ENCODE data around the gene TMEM179B.
"Not testable (repeated sequence)": the region's sequence is repeated elsewhere in the genome, so short reads cannot be mapped to it uniquely, and the experiment has no call there.

Gene TMEM179B

DNA sequence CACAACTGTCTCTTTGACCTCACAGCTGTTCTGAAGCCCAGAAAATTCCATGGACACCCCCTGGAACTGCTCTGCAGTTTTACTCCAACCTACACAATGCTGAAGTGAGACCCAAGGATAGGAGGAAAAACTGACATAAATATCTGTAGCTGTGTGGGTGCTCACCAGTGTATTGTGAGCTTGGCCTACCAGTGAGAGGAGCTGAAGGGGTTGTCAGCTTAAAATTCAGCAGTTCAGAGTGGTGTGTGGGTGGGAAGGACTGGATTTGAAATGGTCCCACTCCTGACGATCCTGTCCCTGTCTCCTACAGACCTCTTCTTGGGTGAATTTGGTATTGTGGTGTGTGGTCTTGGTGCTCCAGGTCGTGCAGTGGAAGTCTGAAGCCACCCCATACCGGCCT lies 2.4 kb downstream of the TMEM179B start:
- DNase-seq: no peak

DNA sequence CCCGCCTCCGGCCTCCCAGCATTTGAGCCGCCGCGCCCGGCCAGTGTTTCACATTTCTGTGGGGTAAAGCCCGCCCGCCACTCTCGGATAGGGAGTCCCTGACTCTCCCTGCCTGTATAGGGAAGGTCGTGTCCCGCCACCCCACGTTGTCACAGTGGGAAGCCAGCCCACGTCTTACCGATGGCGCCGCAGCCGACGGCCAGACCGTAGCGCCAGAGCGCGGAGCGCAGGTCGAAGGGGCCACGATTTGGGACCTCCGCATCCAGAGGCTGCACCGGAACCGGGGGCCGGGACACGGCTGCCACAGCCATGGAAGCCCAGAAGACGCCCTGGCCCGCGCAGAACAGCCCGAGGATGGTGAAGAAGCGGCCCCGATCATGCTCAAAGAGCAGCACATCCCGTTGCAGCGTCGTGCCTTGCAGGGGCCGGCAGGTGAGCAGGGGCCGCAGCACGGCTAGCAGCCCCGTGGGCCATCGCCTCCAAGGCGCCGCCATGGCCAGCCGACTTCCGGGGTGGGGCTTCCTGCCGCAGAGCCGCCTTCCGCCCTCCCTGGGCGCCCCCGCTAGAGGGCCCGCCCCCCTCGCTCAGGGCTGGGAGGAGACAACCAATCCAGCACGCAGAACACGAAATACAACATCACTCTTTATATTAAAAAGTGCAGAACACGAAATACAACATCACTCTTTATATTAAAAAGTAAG lies 4.4 kb downstream of the TMEM179B start, which contains the start of gene TMEM223:
Gene TMEM223 (minus strand): TSS at position 506 of the 701 bp plus-strand sequence. CDS start 12 bp downstream, at position 494.
- DNase-seq: peak; percentile 94

- DNase-seq: peak; percentile 27
These were observed 5.0 kb downstream of the TMEM179B start for GRCh38 chr11:62792202-62792575.

DNA sequence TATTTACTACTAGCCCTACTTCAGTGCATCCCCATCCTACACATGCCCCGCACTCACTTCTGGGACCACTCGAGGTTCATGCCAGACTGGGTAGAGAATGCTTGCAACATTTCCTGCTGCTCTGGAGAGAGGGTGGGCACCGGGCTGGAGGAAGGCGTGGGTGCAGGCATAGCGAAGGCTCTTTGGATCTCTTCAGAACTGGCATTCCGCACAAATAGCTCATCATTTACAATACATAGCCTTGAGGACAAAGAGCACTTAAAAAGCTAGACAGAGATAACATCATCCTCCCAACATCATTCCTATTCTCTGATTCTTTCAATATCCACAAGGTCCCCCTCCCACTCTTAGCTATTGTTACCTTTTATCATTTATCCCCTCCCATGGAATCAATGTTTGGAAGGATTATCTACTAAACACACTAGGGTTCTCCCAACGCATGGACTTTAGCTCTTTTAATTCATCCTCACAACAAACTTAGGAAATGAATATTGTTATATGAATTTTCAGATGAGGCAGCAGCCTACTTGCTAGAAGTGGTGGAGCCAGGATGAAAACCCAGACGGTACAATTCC lies 7.1 kb downstream of the TMEM179B start:
- no peak for DNase-seq

DNA sequence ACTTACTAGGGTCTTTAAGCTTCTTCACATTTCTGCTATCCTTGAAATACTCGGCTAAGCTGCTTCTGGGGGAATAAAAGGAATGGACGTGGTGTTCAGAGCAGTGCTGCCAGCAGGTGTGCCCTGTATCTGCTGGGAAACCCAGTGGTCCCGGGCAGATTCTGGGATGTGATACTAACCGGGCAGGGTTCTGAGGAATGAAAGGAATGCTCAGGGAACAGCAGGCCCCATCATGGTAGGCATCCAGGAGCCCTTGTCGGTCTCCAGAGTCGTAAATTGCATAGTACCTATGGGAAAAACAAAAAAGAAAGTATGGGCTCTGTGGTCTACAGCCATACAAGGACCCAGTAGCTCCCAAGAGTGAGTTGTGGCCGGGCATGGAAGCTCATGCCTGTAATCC lies 9.1 kb downstream of the TMEM179B start:
- DNase-seq: no peak

GRCh38 chr11:62799486-62799885 lies 12.3 kb downstream of the TMEM179B start:
- no peak for DNase-seq

- no peak for DNase-seq
These were observed 13.9 kb downstream of the TMEM179B start for GRCh38 chr11:62801071-62801470.

GRCh38 chr11:62804310-62805075 lies 17.3 kb downstream of the TMEM179B start:
- no peak for DNase-seq

DNA sequence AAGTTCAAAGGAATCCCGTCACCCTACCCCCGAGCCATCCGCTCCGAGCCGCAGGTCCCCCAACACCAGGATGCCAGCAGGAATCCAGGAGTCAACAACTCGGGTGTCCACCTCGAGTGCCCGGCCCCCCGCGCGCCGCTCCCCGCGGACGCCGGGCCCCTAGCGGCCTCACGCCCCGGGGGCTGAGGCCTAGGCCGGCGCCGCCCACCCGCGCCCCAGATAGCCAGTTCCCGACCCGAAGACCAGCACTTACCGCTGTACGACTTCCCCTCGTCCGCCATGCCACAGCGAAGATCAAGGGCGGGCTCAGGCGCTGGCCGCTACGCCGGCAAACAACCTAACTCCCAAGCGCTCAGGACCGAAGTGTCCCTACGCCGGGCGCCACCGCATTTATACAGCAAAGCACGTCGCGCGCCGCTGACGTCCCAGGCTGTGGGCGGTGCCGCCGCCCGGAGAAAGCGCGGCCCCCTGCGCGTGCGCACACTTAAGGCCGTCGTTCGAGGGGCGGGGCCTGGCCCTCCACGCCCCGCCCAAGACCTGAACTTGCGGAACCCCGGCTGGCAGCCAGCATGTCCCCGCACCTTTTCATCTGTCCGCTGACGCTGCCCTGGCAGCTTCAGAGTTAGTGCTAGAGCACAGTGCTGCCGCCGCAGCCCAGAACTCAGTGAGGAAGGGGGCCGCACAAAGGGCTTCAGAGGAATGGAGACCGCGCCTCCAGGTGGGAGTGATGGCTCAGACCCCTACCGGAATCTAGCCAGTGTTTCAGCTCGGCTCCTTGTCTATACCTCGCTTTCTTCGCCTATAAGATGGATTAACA lies 18.1 kb downstream of the TMEM179B start, which contains the start of gene NXF1:
Gene NXF1 (minus strand): TSS at position 365 of the 817 bp plus-strand sequence. CDS start 84 bp downstream, at position 281.
- peak; percentile 95 for DNase-seq

- peak; percentile 46 for DNase-seq
These were observed 18.8 kb downstream of the TMEM179B start for GRCh38 chr11:62805961-62806441.

DNA sequence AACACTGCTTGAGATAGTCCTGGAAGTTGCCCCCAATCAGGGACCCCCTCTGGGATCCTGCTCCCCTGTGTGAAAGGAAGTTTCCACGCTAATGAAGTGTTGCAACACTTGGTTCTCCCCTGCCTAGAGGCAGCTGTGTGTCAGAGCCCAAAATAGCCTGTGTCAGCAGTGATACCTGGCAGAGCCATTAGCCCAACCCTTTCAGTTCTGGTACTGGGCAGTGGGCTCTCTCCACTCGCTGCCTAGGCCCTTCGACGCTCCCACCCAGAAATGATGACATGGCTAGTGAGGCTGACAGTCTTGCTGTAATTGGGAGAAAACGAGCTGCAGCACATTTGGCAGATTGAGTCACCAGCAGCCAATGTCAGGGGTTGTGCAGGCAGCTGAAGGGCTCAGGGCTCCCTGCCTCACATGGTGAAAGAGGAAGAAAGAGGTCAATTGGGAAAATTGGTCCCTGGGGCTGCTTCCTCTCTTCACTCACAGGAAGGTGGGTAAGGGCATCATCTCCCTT lies 19.5 kb downstream of the TMEM179B start:
- DNase-seq: no peak

DNA sequence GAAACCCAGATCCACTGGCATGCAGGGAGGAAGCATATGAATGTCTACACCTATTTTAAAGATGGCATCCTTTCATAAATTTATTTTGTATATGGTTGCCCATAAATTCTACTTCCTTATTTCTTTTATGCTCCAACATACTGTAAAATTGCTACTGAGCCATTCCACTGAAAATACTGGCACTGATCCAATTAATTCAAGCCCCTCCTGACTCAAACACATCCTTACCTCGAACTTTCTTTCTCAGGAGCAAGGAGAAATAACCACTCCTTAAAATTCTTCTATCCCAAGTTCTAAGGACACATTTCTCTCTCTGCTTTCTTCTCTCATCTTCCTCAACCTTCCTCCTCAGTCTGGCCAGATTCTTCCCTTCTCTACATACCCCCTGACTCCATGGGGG lies 23.5 kb downstream of the TMEM179B start:
- no peak for DNase-seq

DNA sequence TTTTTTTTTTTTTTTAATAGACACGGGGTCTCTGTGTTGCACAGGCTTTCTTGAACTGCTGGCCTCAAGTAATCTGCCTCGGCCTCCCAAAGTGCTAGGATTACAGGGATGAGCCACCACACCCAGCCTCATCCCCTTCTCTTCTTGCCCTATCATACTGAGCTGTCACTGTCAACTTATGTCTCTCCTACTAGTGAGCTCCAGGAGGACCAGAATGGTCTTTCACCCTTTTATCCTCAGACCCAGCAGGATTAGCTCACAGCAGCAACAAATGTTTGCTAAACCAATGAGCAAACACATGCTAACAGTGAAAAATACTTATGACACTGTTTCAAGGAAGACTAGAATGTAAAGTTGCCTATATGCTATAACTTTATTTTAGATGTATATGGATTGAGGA lies 24.5 kb downstream of the TMEM179B start:
- no peak for DNase-seq

GRCh38 chr11:62816557-62816956 lies 29.4 kb downstream of the TMEM179B start:
- DNase-seq: no peak

DNA sequence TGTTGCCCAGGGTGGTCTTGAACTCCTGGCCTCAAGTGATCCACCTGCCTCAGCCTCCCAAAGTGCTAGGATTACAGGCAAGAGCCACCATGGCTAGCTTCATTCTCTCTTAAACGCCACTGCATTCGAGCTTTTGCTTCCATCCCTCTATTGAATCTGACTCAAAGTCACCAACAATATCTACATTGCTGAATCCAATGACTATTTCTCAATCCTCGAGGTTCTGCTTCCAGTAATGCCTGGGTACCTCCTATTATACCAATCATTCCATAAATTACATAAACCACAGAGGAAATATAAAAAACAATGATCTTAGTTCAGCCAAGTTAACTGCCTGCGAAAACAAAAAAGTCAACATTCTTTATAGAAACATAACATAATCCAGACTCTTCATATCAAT lies 29.9 kb downstream of the TMEM179B start:
- no peak for DNase-seq

DNA sequence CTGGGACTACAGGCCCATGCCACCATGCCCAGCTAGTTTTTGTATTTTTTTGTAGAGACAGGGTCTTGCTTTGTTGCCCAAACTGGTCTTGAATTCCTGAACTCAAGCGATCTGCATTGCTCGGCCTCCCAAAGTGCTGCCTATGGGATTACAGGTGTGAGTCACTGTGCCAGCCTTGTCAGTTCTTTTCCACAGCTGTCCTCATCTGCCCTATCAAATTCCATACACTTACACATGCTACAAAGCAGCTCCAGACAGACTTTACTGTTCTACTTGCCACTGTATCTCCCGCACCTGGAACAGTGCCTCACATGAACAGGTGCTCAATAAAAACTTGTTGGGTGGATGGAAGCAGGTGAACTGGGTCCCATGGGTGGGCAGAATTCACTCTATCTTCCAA lies 36.5 kb downstream of the TMEM179B start:
- no peak for DNase-seq

- not testable (repeated sequence) for DNase-seq
These were observed 40.9 kb downstream of the TMEM179B start for GRCh38 chr11:62828130-62828529.

DNA sequence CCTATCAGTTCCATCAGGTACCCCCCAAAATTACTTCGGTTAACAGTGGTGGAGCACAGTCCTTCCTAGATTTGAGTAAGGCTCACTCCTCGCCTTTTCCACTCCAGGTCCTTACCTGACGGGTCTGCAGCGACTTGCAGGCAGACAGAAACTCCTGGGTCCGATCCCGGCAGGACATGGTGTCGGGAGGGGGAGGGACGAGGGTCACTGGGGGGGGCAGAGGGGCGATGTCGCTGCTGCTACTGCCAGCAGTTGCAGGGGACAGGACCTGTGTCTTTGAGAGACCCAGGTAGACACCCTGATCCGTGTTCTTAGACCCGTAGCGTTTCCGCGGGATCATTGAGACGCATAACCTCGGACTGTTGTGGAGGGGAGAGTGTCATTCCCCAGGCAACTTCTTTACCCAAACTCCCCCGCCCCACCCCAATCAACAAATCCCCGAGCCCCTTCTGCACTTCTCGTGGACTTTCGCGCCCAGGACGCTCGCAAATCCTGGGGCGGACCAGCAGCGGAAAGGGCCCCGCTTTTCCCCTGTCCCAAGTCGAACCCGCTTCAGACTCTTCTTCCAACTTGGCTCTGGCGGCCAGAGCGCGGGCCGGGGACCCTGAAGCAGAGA lies 43.8 kb downstream of the TMEM179B start:
- DNase-seq: no peak

- peak; percentile 100 for DNase-seq
These were observed 44.5 kb downstream of the TMEM179B start, which contains the start of gene STX5 for GRCh38 chr11:62831520-62832335. TSS of gene STX5 (minus strand) at chr11:62832051. CDS start at chr11:62831243, 808 bp downstream.

- DNase-seq: no peak
These were observed 45.4 kb downstream of the TMEM179B start, which contains the start of gene TEX54 for GRCh38 chr11:62832336-62833234. TSS of gene TEX54 (minus strand) at chr11:62832841.
